ENCODE results near the gene OR6B1. TPM values are rescaled to one million over a fixed set of nuclear protein-coding genes. Genes with fewer than 3 reads are reported as not detected.

The OR6B1 gene
- total RNA-seq, 1 experiment from 2014 or later, result not detected

DNA sequence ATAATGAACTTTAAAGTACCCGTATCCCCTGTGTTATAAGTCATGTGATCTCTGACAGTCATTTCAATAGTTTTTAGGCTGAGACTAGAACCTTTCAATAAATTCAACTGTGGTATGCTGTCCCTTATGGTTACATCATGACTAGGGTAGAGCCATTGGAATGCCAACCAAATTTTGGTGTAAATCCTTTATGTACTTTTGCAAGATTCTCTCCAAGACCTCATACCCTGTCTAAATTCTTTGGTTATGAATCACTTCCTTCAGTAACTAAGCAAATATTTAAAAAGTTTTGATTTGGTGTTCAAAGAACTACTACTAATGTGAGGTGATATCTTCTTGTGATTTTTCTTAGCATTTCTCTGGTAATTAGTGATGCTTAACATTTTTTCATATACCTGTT is 20.8 kb upstream of the OR6B1 start:
- no peak for DNase-seq (ENCODE audit: low spot score)
- no peaks in the 10 kb centered on the region for H3K4me1 Mint-ChIP-seq
- ATAC-seq, result no peak
- no peaks in the 10 kb centered on the region for H3K36me3 Mint-ChIP-seq
- ChIA-PET POLR2A (no interaction called here), CTCF (no interaction called here)
- H3K9me3 Mint-ChIP-seq, result no peaks in the 10 kb centered on the region
- H3K4me3 Mint-ChIP-seq, result no peak overlapping the region
- no peak overlapping the region for H3K27ac Mint-ChIP-seq
- H3K27me3 Mint-ChIP-seq (ENCODE audit: low read depth), result no peaks in the 10 kb centered on the region; the same call in 1 of the 2 replicates
- TF ChIP-seq NR2C2 (CRISPR knock-in tag; IDR thresholded peaks at IDR 0.05) (no peak), KAT7 (CRISPR knock-in tag; IDR thresholded peaks at IDR 0.05; ENCODE audit: borderline replicate concordance) (no peak), GTF2I (CRISPR knock-in tag; conservative IDR thresholded peaks at IDR 0.05) (no peak), ZMAT4 (CRISPR knock-in tag; IDR thresholded peaks at IDR 0.05) (no peak)

GRCh38 chr7:143979998-143980397 is 20.1 kb upstream of the OR6B1 start:
- no peak overlapping the region for H3K27ac Mint-ChIP-seq
- H3K4me3 Mint-ChIP-seq, result no peak overlapping the region
- no peaks in the 10 kb centered on the region for H3K36me3 Mint-ChIP-seq
- no peaks in the 10 kb centered on the region for H3K9me3 Mint-ChIP-seq
- no peak for DNase-seq (ENCODE audit: low spot score)
- no peaks in the 10 kb centered on the region for H3K4me1 Mint-ChIP-seq
- ChIA-PET POLR2A (no interaction called here), CTCF (no interaction called here)
- TF ChIP-seq NR1H2 (CRISPR knock-in tag; IDR thresholded peaks at IDR 0.05) (no peak), RELA (CRISPR knock-in tag; IDR thresholded peaks at IDR 0.05; ENCODE audit: borderline replicate concordance) (no peak), SMAD3 (CRISPR knock-in tag; IDR thresholded peaks at IDR 0.05; ENCODE audit: borderline replicate concordance) (no peak), ZNF671 (CRISPR knock-in tag; IDR thresholded peaks at IDR 0.05) (no peak), NFYB (CRISPR knock-in tag; conservative IDR thresholded peaks at IDR 0.05; ENCODE audit: low read depth) (no peak), E2F1 (CRISPR knock-in tag; IDR thresholded peaks at IDR 0.05) (no peak), SOX15 (CRISPR knock-in tag; IDR thresholded peaks at IDR 0.05) (no peak), ZNF121 (CRISPR knock-in tag; IDR thresholded peaks at IDR 0.05) (no peak), CREB1 (CRISPR knock-in tag; IDR thresholded peaks at IDR 0.05) (no peak), PRDM15 (CRISPR knock-in tag; IDR thresholded peaks at IDR 0.05) (no peak), FOXP1 (CRISPR knock-in tag; IDR thresholded peaks at IDR 0.05; ENCODE audit: borderline replicate concordance) (no peak), ARID4B (CRISPR knock-in tag; IDR thresholded peaks at IDR 0.05; ENCODE audit: borderline replicate concordance) (no peak)
- TF ChIP-seq, protein P1, sequence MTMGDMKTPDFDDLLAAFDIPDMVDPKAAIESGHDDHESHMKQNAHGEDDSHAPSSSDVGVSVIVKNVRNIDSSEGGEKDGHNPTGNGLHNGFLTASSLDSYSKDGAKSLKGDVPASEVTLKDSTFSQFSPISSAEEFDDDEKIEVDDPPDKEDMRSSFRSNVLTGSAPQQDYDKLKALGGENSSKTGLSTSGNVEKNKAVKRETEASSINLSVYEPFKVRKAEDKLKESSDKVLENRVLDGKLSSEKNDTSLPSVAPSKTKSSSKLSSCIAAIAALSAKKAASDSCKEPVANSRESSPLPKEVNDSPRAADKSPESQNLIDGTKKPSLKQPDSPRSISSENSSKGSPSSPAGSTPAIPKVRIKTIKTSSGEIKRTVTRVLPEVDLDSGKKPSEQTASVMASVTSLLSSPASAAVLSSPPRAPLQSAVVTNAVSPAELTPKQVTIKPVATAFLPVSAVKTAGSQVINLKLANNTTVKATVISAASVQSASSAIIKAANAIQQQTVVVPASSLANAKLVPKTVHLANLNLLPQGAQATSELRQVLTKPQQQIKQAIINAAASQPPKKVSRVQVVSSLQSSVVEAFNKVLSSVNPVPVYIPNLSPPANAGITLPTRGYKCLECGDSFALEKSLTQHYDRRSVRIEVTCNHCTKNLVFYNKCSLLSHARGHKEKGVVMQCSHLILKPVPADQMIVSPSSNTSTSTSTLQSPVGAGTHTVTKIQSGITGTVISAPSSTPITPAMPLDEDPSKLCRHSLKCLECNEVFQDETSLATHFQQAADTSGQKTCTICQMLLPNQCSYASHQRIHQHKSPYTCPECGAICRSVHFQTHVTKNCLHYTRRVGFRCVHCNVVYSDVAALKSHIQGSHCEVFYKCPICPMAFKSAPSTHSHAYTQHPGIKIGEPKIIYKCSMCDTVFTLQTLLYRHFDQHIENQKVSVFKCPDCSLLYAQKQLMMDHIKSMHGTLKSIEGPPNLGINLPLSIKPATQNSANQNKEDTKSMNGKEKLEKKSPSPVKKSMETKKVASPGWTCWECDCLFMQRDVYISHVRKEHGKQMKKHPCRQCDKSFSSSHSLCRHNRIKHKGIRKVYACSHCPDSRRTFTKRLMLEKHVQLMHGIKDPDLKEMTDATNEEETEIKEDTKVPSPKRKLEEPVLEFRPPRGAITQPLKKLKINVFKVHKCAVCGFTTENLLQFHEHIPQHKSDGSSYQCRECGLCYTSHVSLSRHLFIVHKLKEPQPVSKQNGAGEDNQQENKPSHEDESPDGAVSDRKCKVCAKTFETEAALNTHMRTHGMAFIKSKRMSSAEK (CRISPR knock-in tag; IDR thresholded peaks at IDR 0.05; ENCODE audit: borderline replicate concordance), result no peak
- TF ChIP-seq, protein P2, sequence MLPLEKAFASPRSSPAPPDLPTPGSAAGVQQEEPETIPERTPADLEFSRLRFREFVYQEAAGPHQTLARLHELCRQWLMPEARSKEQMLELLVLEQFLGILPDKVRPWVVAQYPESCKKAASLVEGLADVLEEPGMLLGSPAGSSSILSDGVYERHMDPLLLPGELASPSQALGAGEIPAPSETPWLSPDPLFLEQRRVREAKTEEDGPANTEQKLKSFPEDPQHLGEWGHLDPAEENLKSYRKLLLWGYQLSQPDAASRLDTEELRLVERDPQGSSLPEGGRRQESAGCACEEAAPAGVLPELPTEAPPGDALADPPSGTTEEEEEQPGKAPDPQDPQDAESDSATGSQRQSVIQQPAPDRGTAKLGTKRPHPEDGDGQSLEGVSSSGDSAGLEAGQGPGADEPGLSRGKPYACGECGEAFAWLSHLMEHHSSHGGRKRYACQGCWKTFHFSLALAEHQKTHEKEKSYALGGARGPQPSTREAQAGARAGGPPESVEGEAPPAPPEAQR (CRISPR knock-in tag; IDR thresholded peaks at IDR 0.05), result no peak
- TF ChIP-seq, protein P3, sequence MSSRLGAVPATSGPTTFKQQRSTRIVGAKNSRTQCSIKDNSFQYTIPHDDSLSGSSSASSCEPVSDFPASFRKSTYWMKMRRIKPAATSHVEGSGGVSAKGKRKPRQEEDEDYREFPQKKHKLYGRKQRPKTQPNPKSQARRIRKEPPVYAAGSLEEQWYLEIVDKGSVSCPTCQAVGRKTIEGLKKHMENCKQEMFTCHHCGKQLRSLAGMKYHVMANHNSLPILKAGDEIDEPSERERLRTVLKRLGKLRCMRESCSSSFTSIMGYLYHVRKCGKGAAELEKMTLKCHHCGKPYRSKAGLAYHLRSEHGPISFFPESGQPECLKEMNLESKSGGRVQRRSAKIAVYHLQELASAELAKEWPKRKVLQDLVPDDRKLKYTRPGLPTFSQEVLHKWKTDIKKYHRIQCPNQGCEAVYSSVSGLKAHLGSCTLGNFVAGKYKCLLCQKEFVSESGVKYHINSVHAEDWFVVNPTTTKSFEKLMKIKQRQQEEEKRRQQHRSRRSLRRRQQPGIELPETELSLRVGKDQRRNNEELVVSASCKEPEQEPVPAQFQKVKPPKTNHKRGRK (CRISPR knock-in tag; IDR thresholded peaks at IDR 0.05; ENCODE audit: borderline replicate concordance), result no peak
- no peak for ATAC-seq
- H3K27me3 Mint-ChIP-seq (ENCODE audit: low read depth), result no peaks in the 10 kb centered on the region; the same call in 1 of the 2 replicates

All from WTC11 (cell line).